H1 (cell line): ENCODE data around the gene PLCL1.

Experiments
- EGR1 ChIP-seq: IDR thresholded peaks from 2 replicates; pipeline ENCODE4 v1.6.1; 2011; ENCODE audit warnings: low read depth, low read length, borderline replicate concordance
- EP300 ChIP-seq, 2 experiments: IDR thresholded peaks; 1 replicate in 1 of 2; 2 replicates in 1 of 2; pipeline ENCODE4 v1.6.1; 2011 to 2012; ENCODE audit warnings: low read depth in 2 of 2, low read length in 2 of 2, mild to moderate bottlenecking in 2 of 2, borderline replicate concordance in 1 of 2, inconsistent platforms in 1 of 2, moderate library complexity in 1 of 2
- MAFK ChIP-seq: IDR thresholded peaks from 2 replicates; pipeline ENCODE4 v1.6.1; 2012; ENCODE audit warnings: low read depth, mild to moderate bottlenecking, improper control_type of control experiment, low read length
- POLR2A ChIP-seq, 2 experiments: IDR thresholded peaks; 1 replicate in 1 of 2; 2 replicates in 1 of 2; pipeline ENCODE4 v1.6.1; 2011; ENCODE audit warnings: low read depth in 2 of 2, low read length in 2 of 2, mild to moderate bottlenecking in 2 of 2; ENCODE audit errors: control extremely low read depth in 1 of 2
- RAD21 ChIP-seq, 2 experiments: IDR thresholded peaks in 1 of 2; conservative IDR thresholded peaks in 1 of 2; 2 replicates each; pipeline ENCODE4 v1.6.1; 2011; ENCODE audit warnings: low read depth in 2 of 2, low read length in 2 of 2, improper control_type of control experiment in 1 of 2, inconsistent platforms in 1 of 2, mild to moderate bottlenecking in 1 of 2, moderate library complexity in 1 of 2
- SIN3A ChIP-seq, 2 experiments: IDR thresholded peaks in 1 of 2; conservative IDR thresholded peaks in 1 of 2; 2 replicates each; pipeline ENCODE4 v1.6.1; 2011 to 2012; ENCODE audit warnings: low read length in 2 of 2, improper control_type of control experiment in 1 of 2, low read depth in 1 of 2, mild to moderate bottlenecking in 1 of 2
- TBP ChIP-seq: IDR thresholded peaks from 2 replicates; pipeline ENCODE4 v1.6.1; 2011; ENCODE audit warnings: low read depth, low read length, improper control_type of control experiment
- TF ChIP-seq, protein P1 (sequence below), 3 experiments: IDR thresholded peaks; 1 replicate in 2 of 3; 2 replicates in 1 of 3; pipeline versions ENCODE4 v1.5.1 to v1.6.1; 2011; ENCODE audit warnings: low read length in 3 of 3, mild to moderate bottlenecking in 3 of 3, inconsistent platforms in 2 of 3, low read depth in 1 of 3, moderate library complexity in 1 of 3; ENCODE audit not compliant: insufficient read depth in 1 of 3; ENCODE audit errors: control extremely low read depth in 1 of 3
- TF ChIP-seq, protein P2 (sequence below): IDR thresholded peaks from 2 replicates; pipeline ENCODE4 v1.6.1; 2012; ENCODE audit warnings: low read length, inconsistent platforms

DNA sequence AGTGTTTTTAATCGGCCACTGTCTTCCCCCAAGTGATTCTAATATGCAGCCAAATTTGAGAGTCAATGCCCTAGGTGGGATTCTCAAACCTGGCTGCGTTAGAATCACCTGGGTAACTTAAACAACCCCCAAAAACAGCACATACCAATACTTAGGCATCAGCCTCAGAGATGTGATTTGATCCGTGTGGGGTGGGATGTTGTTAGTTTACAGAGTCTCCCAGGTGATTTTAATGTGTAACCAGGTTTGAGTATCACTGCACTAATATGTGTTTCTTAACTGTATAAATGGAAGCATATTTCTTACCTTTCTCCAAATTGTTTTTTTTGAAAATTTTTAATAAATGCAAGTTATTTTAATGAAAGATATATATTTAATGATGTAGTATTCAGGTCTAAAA lies 135.4 kb downstream of the PLCL1 start:
- TF ChIP-seq MAFK (no peak), SIN3A (conservative IDR thresholded peaks at IDR 0.05 in 1 of 2, IDR thresholded peaks at IDR 0.05 in 1 of 2; ENCODE audit: low read depth in 1 of 2, low read length in 2 of 2) (no peak), TBP (no peak), EP300 (IDR thresholded peaks at IDR 0.05; ENCODE audit: borderline replicate concordance in 1 of 2, low read depth in 2 of 2, low read length in 2 of 2) (no peak), RAD21 (IDR thresholded peaks at IDR 0.05 in 1 of 2, conservative IDR thresholded peaks at IDR 0.05 in 1 of 2; ENCODE audit: low read depth in 2 of 2, low read length in 2 of 2) (no peak), POLR2A (IDR thresholded peaks at IDR 0.05; ENCODE audit: control extremely low read depth in 1 of 2, low read depth in 2 of 2, low read length in 2 of 2) (no peak), EGR1 (no peak)
- TF ChIP-seq, protein P1, sequence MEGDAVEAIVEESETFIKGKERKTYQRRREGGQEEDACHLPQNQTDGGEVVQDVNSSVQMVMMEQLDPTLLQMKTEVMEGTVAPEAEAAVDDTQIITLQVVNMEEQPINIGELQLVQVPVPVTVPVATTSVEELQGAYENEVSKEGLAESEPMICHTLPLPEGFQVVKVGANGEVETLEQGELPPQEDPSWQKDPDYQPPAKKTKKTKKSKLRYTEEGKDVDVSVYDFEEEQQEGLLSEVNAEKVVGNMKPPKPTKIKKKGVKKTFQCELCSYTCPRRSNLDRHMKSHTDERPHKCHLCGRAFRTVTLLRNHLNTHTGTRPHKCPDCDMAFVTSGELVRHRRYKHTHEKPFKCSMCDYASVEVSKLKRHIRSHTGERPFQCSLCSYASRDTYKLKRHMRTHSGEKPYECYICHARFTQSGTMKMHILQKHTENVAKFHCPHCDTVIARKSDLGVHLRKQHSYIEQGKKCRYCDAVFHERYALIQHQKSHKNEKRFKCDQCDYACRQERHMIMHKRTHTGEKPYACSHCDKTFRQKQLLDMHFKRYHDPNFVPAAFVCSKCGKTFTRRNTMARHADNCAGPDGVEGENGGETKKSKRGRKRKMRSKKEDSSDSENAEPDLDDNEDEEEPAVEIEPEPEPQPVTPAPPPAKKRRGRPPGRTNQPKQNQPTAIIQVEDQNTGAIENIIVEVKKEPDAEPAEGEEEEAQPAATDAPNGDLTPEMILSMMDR (IDR thresholded peaks at IDR 0.05; ENCODE audit: control extremely low read depth in 1 of 3, insufficient read depth in 1 of 3, low read depth in 1 of 3, low read length in 3 of 3), result no peak
- TF ChIP-seq, protein P2, sequence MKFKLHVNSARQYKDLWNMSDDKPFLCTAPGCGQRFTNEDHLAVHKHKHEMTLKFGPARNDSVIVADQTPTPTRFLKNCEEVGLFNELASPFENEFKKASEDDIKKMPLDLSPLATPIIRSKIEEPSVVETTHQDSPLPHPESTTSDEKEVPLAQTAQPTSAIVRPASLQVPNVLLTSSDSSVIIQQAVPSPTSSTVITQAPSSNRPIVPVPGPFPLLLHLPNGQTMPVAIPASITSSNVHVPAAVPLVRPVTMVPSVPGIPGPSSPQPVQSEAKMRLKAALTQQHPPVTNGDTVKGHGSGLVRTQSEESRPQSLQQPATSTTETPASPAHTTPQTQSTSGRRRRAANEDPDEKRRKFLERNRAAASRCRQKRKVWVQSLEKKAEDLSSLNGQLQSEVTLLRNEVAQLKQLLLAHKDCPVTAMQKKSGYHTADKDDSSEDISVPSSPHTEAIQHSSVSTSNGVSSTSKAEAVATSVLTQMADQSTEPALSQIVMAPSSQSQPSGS, result no peak
